Lung (tissue), 12 donors: ENCODE data around the gene SLC7A6. TPM values are rescaled to one million over a fixed set of nuclear protein-coding genes. Genes with fewer than 3 reads are reported as not detected.

Source experiments
- ATAC-seq: fragments of 200-7000 bp; cut with Tn5 transposase; one replicate; pipeline ENCODE4 v1.9.1; 2020; ENCODE audit warnings: moderate number of reproducible peaks; ENCODE audit not compliant: insufficient read depth, low FRiP score
- DNase-seq, 3 donors: peaks; one replicate each; pipeline ENCODE4 v3.0.0-alpha.2; 2013 to 2017
- H3K27ac ChIP-seq, 2 donors: one replicate each; pipeline ENCODE4 v1.5.1; 2013; ENCODE audit warnings: mild to moderate bottlenecking in 2 of 2, moderate library complexity in 2 of 2, control low read depth in 1 of 2, inconsistent platforms in 1 of 2, low read depth in 1 of 2, low read length in 1 of 2
- H3K27me3 ChIP-seq, 3 donors: one replicate each; pipeline ENCODE4 v1.5.1; 2013; ENCODE audit warnings: low read length in 2 of 3; ENCODE audit not compliant: control insufficient read depth in 3 of 3, insufficient read depth in 3 of 3
- H3K36me3 ChIP-seq, 4 donors: one replicate each; pipeline ENCODE4 v1.5.1; 2013; ENCODE audit warnings: low read length in 4 of 4, mild to moderate bottlenecking in 1 of 4, moderate library complexity in 1 of 4; ENCODE audit not compliant: control insufficient read depth in 4 of 4, insufficient read depth in 4 of 4
- H3K4me1 ChIP-seq, 5 donors: one replicate each; pipeline ENCODE4 v1.5.1; 2013; ENCODE audit warnings: low read length in 5 of 5, mild to moderate bottlenecking in 2 of 5, moderate library complexity in 1 of 5; ENCODE audit not compliant: control insufficient read depth in 5 of 5, insufficient read depth in 5 of 5
- H3K4me3 ChIP-seq: one replicate; pipeline ENCODE4 v1.5.1; 2013; ENCODE audit warnings: mild to moderate bottlenecking, control low read depth, moderate library complexity
- H3K9ac ChIP-seq, 2 donors: one replicate each; pipeline ENCODE4 v1.5.1; 2013; ENCODE audit warnings: low read length in 2 of 2, control low read depth in 1 of 2; ENCODE audit not compliant: insufficient read depth in 1 of 2
- H3K9me3 ChIP-seq, 4 donors: one replicate each; pipeline ENCODE4 v1.5.1; 2013; ENCODE audit warnings: low read length in 3 of 4, mild to moderate bottlenecking in 1 of 4, moderate library complexity in 1 of 4; ENCODE audit not compliant: control insufficient read depth in 4 of 4, insufficient read depth in 3 of 4
- CTCF ChIP-seq: IDR thresholded peaks from 2 replicates; pipeline ENCODE4 v1.5.1; 2012; ENCODE audit warnings: mild to moderate bottlenecking; ENCODE audit errors: control extremely low read depth, extremely low read depth
- WGBS, 2 donors: extraction: QIAGEN DNeasy Blood & Tissue Kit; methylation state at CpG; one replicate each; pipeline ENCODE4 v1.1.7; 2013; 5-methylcytosine and 5-hydroxymethylcytosine counted together
- polyA plus RNA-seq, 2 donors: library from polyadenylated mRNA; stranded (reverse); fragments of 200-250 nt; gene quantifications; one replicate each; pipeline ENCODE4 v1.2.1, GENCODE V29; 2013
- total RNA-seq, 2 donors: library from RNA; depleted of rRNA in 1 of 2; stranded (reverse); fragments of >200 nt in 1 of 2; gene quantifications; one replicate each; pipeline ENCODE4 v1.2.1, GENCODE V29; 2014 to 2021
- donor health status: control.
- donor health status: control.
- donor health status: Bipolar disorder and iron deficiency.
- donor health status: healthy.
- donor health status: DM: yes; HTN: yes; CAD: no.

SLC7A6 gene
- total and polyA plus RNA-seq, 4 donors: 8.9 to 36.2 (median 20.0) TPM

GRCh38 chr16:68284847-68285246 is 20.5 kb downstream of the SLC7A6 start:
- WGBS, 2 donors: 22 to 43% methylated on average over 5 of the region's 5 CpGs
- H3K27ac ChIP-seq: peak overlapping the region; percentile 50 to 71

GRCh38 chr16:68285683-68286082 is 21.4 kb downstream of the SLC7A6 start:
- peak overlapping the region; percentile 50 to 71 for H3K27ac ChIP-seq

More at GRCh38 chr16:68284847-68285246, 20.5 kb downstream of the SLC7A6 start:
- H3K27me3 ChIP-seq: no peaks in the 10 kb centered on the region
- H3K4me3 ChIP-seq: no peak overlapping the region
- H3K9me3 ChIP-seq: peaks cover 0 to 1% (median 0%) of the 10 kb centered on the region in 4 donors
- no peak for TF ChIP-seq CTCF
- H3K9ac ChIP-seq: no peak overlapping the region
- peaks cover 0 to 16% (median 3%) of the 10 kb centered on the region in 4 donors for H3K36me3 ChIP-seq
- peak; percentile 21 for ATAC-seq
- H3K4me1 ChIP-seq: peaks cover 0 to 32% (median 3%) of the 10 kb centered on the region in 5 donors
- no peak for DNase-seq

DNA sequence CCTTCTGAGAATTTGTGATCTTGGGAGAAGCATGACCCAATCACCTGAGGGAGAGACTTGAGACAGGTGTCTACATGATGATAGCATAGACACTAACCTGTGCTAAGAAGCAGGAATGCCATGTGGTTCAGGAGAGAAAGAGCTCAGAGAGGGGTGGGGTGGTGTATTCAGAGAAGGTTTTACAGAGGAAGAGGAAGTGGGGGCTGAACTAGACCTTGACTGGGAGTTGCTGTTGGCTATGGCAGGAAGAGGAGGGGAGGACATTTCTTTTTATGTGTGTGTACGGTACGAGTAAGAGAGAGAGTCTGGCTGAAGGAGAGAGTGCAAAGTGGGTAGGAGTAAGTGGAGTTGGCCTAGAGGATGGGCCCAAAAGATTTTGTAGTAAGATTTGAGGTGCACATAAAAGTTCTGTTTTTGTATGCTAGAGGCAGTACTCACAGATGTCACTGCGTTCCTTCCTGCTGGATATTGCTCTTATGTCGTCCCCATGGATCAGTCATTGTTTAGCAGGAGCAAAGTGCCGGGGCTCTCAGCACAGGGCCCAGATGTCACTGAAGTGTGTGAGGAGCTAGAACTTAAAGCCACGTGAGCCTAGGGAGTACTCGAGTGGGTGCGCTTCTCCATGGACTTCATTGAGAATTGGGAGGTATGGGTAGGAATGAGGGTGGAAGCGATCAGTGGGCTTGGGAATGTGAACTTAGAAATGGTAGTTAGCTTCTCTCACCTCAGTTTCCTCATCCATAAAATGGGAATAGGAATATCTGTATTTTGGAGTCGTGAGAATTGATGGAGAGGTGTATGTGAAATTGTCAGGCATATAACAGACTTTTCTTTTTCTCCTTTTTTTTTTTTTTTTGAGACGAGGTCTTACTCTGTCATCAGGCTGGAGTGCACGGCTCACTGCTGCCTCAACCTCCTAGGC is 22.1 kb downstream of the SLC7A6 start:
- no peak overlapping the region for H3K9ac ChIP-seq
- H3K27me3 ChIP-seq: no peaks in the 10 kb centered on the region
- H3K27ac ChIP-seq: peak overlapping the region; percentile 14 to 16
- no peak for ATAC-seq
- DNase-seq: no peak
- WGBS, 2 donors: 67 to 72% methylated on average over 12 of the region's 12 CpGs
- H3K4me3 ChIP-seq: no peak overlapping the region
- H3K4me1 ChIP-seq: peaks cover 0 to 32% (median 3%) of the 10 kb centered on the region in 5 donors
- peaks cover 0 to 1% (median 0%) of the 10 kb centered on the region in 4 donors for H3K9me3 ChIP-seq
- TF ChIP-seq CTCF: no peak
- H3K36me3 ChIP-seq: peaks cover 0 to 19% (median 6%) of the 10 kb centered on the region in 4 donors

More at GRCh38 chr16:68285683-68286082, 21.4 kb downstream of the SLC7A6 start:
- Histone ChIP-seq H3K4me3 (no peak overlapping the region), H3K36me3 (peaks cover 0 to 16% (median 3%) of the 10 kb centered on the region in 4 donors), H3K9me3 (peaks cover 0 to 1% (median 0%) of the 10 kb centered on the region in 4 donors), H3K27me3 (no peaks in the 10 kb centered on the region), H3K4me1 (peaks cover 0 to 32% (median 3%) of the 10 kb centered on the region in 5 donors), H3K9ac (no peak overlapping the region)
- no peak for DNase-seq
- 80 to 92% methylated on average over 3 of the region's 3 CpGs for WGBS, 2 donors
- TF ChIP-seq CTCF: no peak
- no peak for ATAC-seq
